Measurements from ENCODE around the gene AGBL2. TPM values are rescaled to one million over a fixed set of nuclear protein-coding genes. Genes with fewer than 3 reads are reported as not detected.
"Not testable (repeated sequence)": the region's sequence is repeated elsewhere in the genome, so short reads cannot be mapped to it uniquely, and the experiment has no call there.

AGBL2 gene
- polyA plus RNA-seq, result 1.4 TPM

DNA sequence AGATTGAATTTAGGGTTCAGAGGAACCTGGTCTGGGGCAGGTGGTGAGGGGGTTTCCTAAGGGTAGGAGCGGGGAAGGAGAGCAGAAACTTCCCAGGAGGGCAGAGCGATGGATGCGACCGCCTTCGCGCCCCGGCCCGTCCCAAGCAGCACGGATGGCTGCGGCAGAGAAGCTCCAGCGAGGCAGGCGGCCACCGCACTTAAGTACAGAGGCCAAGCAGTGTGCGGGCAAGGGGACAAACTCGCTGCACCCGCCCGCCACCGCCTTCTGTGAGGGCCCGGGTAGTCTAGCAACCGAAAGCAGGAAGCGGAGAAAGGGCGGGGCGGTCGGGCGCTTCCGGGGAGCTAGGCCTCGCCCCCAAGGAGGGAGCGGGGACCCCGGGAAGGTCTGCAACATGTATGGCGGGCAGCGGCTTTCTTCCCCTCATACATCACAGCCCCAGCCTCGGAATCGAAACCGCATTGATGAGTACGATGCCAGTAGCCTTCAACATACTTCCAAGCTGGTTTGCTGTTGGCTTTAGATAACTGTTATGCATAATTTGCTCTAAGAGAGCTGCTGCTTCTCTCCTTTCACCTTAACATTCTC is at the start of gene AGBL2:
AGBL2 (minus strand) TSS at position 288 of the 588 bp plus-strand sequence. CDS start 719 bp downstream, outside the sequence.
- H3K36me3 Mint-ChIP-seq, result peaks cover 4% of the 10 kb centered on the region
- H3K4me3 Mint-ChIP-seq, result peak within 1 kb of the TSS; percentile 94 to 100 (median 100)
- no peaks in the 10 kb centered on the region for H3K9me3 Mint-ChIP-seq
- no peaks in the 10 kb centered on the region for H3K27me3 Mint-ChIP-seq
- peaks cover 11 to 25% (median 14%) of the 10 kb centered on the region in 3 donors for H3K4me1 Mint-ChIP-seq
- H3K27ac Mint-ChIP-seq, result peak within 1 kb of the TSS; percentile 98 to 99 (median 99)

DNA sequence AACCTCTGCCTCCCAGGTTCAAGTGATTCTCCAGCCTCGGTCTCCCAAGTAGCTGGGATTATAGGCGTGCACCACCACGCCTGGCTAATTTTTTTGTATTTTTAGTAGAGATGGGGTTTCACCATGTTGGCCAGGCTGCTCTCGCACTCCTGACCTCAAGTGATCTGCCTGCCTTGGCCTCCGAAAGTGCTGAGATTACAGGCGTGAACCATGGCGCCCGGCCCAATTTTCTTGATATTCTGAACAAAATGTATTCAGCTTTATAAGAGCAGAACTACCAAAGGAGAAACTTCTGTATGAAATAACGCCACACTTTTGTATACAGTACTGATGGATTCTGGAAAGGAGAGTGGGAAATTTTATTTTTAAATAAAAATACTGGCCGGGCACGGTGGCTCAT is 44.1 kb upstream of the AGBL2 start:
- H3K27ac Mint-ChIP-seq, result peak overlapping the region in 1 of 3 donors; percentile 48
- H3K4me1 Mint-ChIP-seq, H3K4me3 Mint-ChIP-seq, H3K27me3 Mint-ChIP-seq, H3K36me3 Mint-ChIP-seq, H3K9me3 Mint-ChIP-seq: not testable (repeated sequence)

- H3K9me3 Mint-ChIP-seq, result no peaks in the 10 kb centered on the region
- no peak overlapping the region for H3K27ac Mint-ChIP-seq
Observed at GRCh38 chr11:47756208-47756607, 41.0 kb upstream of the AGBL2 start.

GRCh38 chr11:47750725-47751124 is 35.6 kb upstream of the AGBL2 start:
- Mint-ChIP-seq H3K4me3 (no peak overlapping the region), H3K9me3 (peaks cover 0 to 3% (median 0%) of the 10 kb centered on the region in 3 donors), H3K27me3 (no peaks in the 10 kb centered on the region), H3K36me3 (peaks cover 4% of the 10 kb centered on the region), H3K27ac (peak overlapping the region in 2 of 3 donors; percentile 28 to 39), H3K4me1 (peaks cover 0 to 2% (median 2%) of the 10 kb centered on the region in 3 donors)

More at GRCh38 chr11:47756208-47756607, 41.0 kb upstream of the AGBL2 start:
- peaks cover 0 to 4% (median 4%) of the 10 kb centered on the region in 3 donors for H3K4me1 Mint-ChIP-seq
- no peaks in the 10 kb centered on the region for H3K27me3 Mint-ChIP-seq
- no peak overlapping the region for H3K4me3 Mint-ChIP-seq
- peaks cover 8% of the 10 kb centered on the region for H3K36me3 Mint-ChIP-seq

DNA sequence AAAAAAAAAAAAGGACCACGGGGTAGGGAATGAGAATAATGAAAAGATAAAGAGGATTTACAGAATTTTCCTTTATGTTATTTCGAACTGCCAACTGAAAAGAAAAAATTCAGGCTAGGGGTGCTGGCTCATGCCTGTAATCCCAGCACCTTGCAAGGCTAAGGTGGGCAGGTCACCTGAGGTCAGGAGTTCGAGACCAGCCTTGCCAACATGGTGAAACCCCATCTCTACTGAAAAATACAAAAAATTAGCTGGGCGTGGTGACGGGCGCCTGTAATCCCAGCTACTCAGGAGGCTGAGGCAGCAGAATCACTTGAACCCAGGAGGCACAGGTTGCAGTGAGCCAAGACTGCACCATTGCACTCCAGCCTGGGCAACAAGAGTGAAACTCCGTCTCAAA is 27.3 kb upstream of the AGBL2 start:
- not testable (repeated sequence) for H3K4me3 Mint-ChIP-seq, H3K27me3 Mint-ChIP-seq, H3K4me1 Mint-ChIP-seq, H3K27ac Mint-ChIP-seq, H3K9me3 Mint-ChIP-seq
- H3K36me3 Mint-ChIP-seq, result peaks cover 11% of the 10 kb centered on the region

DNA sequence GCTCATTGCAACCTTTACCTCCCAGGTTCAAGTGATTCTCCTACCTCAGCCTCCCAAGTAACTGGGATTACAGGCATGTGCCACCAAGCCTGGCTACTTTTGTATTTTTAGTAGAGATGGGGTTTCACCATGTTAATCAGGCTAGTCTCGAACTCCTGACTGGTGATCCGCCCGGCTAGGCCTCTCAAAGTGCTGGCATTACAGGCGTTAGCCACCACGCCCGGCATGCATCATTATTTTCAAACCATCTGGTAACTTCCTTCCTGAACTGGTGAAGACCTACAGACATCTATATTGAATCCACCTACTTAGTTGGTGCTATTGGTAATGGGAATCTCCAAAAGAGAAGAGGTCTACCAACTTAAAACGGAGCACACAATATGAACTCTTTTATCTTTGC is 22.6 kb upstream of the AGBL2 start:
- not testable (repeated sequence) for H3K36me3 Mint-ChIP-seq, H3K4me3 Mint-ChIP-seq, H3K27me3 Mint-ChIP-seq, H3K4me1 Mint-ChIP-seq, H3K9me3 Mint-ChIP-seq
- peak overlapping the region in 1 of 3 donors; percentile 39 for H3K27ac Mint-ChIP-seq

DNA sequence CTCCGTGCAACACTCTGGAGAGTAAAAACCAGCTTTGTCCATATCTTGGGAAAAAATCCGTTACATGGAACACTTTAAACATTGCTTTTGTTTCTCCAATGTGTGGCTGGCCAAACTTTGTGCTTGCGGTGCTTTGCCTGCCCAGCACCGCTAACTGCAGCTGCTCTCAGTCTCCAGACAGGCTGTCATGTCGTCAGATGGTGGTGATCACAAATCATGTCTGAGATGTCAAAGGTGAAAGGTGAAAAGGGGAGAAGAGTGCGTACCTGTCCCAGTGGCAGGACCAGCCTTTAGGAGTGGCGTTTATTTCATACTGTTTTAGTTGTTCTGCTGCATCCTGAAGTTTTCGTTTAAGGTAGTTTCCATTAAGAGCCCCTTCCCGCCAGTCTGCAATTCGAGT is 17.1 kb upstream of the AGBL2 start:
- peaks cover 0 to 2% (median 1%) of the 10 kb centered on the region in 3 donors for H3K4me1 Mint-ChIP-seq
- H3K27me3 Mint-ChIP-seq, result no peaks in the 10 kb centered on the region
- peaks cover 7% of the 10 kb centered on the region for H3K36me3 Mint-ChIP-seq
- no peaks in the 10 kb centered on the region for H3K9me3 Mint-ChIP-seq
- peak overlapping the region in 1 of 3 donors; percentile 74 for H3K27ac Mint-ChIP-seq
- H3K4me3 Mint-ChIP-seq, result peak overlapping the region in 1 of 4 donors; percentile 23

DNA sequence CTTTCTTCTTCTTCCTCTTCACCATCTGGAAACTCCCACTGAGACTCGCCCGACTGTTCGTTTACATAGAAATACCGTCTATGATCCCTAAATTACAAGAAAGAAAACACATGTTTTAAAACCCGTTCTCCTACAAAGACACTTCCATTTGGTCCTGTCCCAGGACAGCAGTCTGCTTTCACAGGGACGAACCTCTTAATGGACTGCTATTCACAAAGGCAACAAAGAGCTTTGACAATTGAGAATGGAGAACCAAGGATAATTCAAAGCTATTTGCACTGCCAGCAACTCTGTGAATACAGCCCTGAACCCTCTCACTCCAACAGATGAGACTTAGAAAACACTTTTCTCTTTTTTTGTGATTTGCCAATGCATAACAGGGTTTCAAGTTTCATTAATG is 16.3 kb upstream of the AGBL2 start:
- H3K36me3 Mint-ChIP-seq, result peaks cover 7% of the 10 kb centered on the region

DNA sequence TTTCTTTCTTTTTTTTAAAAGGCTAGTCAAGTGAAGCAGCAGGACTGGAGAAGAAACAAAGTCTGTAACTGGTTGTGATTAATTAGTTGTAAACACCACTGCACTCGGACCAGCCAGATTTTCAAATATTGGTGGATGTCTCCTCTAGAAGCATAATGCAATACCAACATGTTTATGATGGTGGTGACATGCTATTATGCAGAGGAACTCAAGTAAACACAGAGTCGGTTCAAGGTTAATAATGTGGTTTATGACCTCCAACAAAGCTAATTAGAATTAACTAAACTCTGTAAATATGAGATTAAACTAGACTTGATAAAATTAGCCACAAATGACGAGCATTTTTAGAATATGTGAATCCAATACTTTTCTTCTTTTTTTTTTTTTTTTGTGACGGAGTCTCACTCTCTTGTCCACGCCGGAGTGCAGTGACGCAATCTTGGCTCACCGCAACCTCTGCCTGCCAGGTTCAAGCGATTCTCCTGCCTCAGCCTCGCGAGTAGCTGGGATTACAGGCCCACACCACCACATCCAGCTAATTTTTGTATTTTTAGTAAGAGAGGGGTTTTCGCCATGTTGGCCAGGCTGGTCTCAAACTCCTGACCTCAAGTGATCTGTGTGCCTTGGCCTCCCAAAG is 11.8 kb upstream of the AGBL2 start:
- H3K4me1 Mint-ChIP-seq, result peaks cover 2 to 4% (median 3%) of the 10 kb centered on the region in 3 donors
- no peaks in the 10 kb centered on the region for H3K9me3 Mint-ChIP-seq
- H3K4me3 Mint-ChIP-seq, result no peak overlapping the region
- H3K36me3 Mint-ChIP-seq, result peaks cover 2% of the 10 kb centered on the region
- H3K27me3 Mint-ChIP-seq, result no peaks in the 10 kb centered on the region
- H3K27ac Mint-ChIP-seq, result no peak overlapping the region

More for the DNA sequence above, 16.3 kb upstream of the AGBL2 start:
- H3K27ac Mint-ChIP-seq, result no peak overlapping the region
- H3K27me3 Mint-ChIP-seq, result no peaks in the 10 kb centered on the region
- H3K4me1 Mint-ChIP-seq, result peaks cover 0 to 2% (median 0%) of the 10 kb centered on the region in 3 donors
- H3K4me3 Mint-ChIP-seq, result no peak overlapping the region
- H3K9me3 Mint-ChIP-seq, result no peaks in the 10 kb centered on the region

DNA sequence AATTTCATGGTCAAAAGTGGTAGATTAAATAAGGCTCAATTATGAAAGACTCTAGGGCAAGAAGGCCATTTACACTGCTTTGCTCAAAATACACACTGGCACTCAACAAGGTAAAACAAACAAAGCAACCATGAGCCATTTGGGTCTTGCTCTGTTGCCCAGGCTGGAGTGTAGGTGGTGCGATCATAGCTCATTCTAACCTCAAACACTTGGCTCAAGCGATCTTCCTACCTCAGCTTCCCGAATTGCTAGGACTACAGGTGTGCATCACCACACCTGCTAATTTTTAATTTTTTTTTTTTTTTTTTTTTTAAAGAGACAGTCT is 10.9 kb upstream of the AGBL2 start:
- no peak overlapping the region for H3K27ac Mint-ChIP-seq
- no peaks in the 10 kb centered on the region for H3K27me3 Mint-ChIP-seq
- H3K36me3 Mint-ChIP-seq, result peaks cover 2% of the 10 kb centered on the region
- peaks cover 1 to 4% (median 2%) of the 10 kb centered on the region in 3 donors for H3K4me1 Mint-ChIP-seq
- no peak overlapping the region for H3K4me3 Mint-ChIP-seq
- H3K9me3 Mint-ChIP-seq, result no peaks in the 10 kb centered on the region

GRCh38 chr11:47725442-47726117 is 10.4 kb upstream of the AGBL2 start:
- peaks cover 2% of the 10 kb centered on the region for H3K36me3 Mint-ChIP-seq
- no peaks in the 10 kb centered on the region for H3K9me3 Mint-ChIP-seq
- no peak overlapping the region for H3K27ac Mint-ChIP-seq
- peaks cover 1 to 4% (median 2%) of the 10 kb centered on the region in 3 donors for H3K4me1 Mint-ChIP-seq
- no peak overlapping the region for H3K4me3 Mint-ChIP-seq
- H3K27me3 Mint-ChIP-seq, result no peaks in the 10 kb centered on the region

DNA sequence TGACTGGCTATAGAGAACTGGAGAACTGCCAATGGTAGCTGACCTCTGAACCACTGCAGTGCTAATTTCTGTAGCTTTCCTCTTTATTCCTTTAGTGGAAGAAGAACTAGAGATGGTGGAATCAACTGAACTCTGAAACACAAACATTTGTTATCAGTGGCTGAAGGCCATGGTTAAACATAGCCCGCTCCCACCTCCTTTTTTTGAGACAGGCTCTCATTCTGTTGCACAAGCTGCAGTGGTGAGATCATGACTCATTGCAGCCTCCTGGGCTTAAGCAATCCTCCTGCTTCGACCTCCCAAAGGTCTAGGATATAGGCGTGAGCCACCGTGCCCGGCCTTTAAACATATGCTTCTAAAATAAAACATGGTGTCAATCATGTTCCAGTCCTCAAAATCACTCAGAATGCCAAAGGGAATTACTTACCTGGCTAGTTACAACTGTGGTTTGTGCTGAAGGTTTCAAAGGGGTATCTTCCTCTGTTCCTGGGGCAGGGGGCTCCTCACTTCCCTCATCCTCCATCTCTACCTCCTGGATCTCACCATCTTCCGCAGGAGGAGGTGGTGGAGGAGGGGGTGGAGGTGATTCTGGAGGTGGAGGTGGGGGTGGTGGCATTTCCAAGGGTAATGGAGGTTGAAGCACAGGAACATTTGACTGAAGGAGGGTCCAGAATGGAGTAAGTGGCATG is 9.0 kb upstream of the AGBL2 start:
- H3K36me3 Mint-ChIP-seq, result peaks cover 4% of the 10 kb centered on the region
- no peak overlapping the region for H3K4me3 Mint-ChIP-seq
- peak overlapping the region in 1 of 3 donors; percentile 8 for H3K27ac Mint-ChIP-seq

DNA sequence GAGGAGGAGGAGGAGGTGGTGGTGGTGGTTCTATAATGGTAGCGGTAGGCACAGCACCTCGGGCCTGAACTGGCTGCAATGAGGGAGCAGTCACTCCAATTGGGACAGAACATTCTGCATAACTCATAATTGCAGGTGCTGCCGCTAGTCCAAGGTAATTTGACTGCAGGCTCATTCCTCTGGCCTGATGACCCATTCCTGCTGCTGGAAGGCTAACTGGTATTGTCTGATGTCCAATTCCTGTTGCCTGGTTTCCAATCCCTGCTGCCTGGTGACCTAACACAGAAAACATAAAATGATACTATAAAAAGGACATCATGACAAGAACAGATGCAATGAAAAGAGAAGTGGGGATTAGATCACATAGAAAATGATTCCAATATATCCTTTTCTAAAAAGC is 7.9 kb upstream of the AGBL2 start:
- H3K36me3 Mint-ChIP-seq, result peaks cover 4% of the 10 kb centered on the region

More for the DNA sequence above, 9.0 kb upstream of the AGBL2 start:
- Mint-ChIP-seq H3K9me3 (no peaks in the 10 kb centered on the region), H3K4me1 (peaks cover 1 to 4% (median 2%) of the 10 kb centered on the region in 3 donors), H3K27me3 (no peaks in the 10 kb centered on the region)

GRCh38 chr11:47720651-47721050 is 5.5 kb upstream of the AGBL2 start:
- peaks cover 2 to 6% (median 5%) of the 10 kb centered on the region in 3 donors for H3K4me1 Mint-ChIP-seq
- no peaks in the 10 kb centered on the region for H3K9me3 Mint-ChIP-seq
- H3K4me3 Mint-ChIP-seq, result no peak overlapping the region
- no peaks in the 10 kb centered on the region for H3K27me3 Mint-ChIP-seq
- peaks cover 3% of the 10 kb centered on the region for H3K36me3 Mint-ChIP-seq
- H3K27ac Mint-ChIP-seq, result no peak overlapping the region

More for the DNA sequence above, 7.9 kb upstream of the AGBL2 start:
- Mint-ChIP-seq H3K9me3 (no peaks in the 10 kb centered on the region), H3K4me1 (peaks cover 1 to 4% (median 2%) of the 10 kb centered on the region in 3 donors), H3K27ac (peak overlapping the region in 1 of 3 donors; percentile 42), H3K27me3 (no peaks in the 10 kb centered on the region), H3K4me3 (peak overlapping the region in 1 of 4 donors; percentile 17)

- Mint-ChIP-seq H3K36me3 (peaks cover 3% of the 10 kb centered on the region), H3K4me3 (peak overlapping the region in 1 of 4 donors; percentile 18), H3K27me3 (no peaks in the 10 kb centered on the region), H3K9me3 (no peaks in the 10 kb centered on the region), H3K4me1 (peaks cover 11 to 25% (median 14%) of the 10 kb centered on the region in 3 donors), H3K27ac (peak overlapping the region; percentile 6 to 35 (median 14))
Observed at GRCh38 chr11:47716692-47717091, 1.5 kb upstream of the AGBL2 start.

All from IgD-negative memory B cell (primary cell).